ENCODE results near the gene GRHL1.

The GRHL1 gene

GRCh38 chr2:9984871-9985480 is 33.5 kb downstream of the GRHL1 start:
- CTCF ChIA-PET: interaction anchor here (0.6 to 8.4 kb wide), 49 partner anchors 9 to 450 kb away, joined by 3 to 67 read pairs (median 4); partner anchors contain the start of gene TAF1B
- POLR2A ChIA-PET: interaction anchor here (0.6 to 1.6 kb wide), 3 partner anchors 9 to 63 kb away, joined by 3 to 4 read pairs (median 3); no protein-coding TSS in a partner anchor
- H3K4me3 ChIP-seq (ENCODE audit: low read depth, low read length): no peak overlapping the region
- TF ChIP-seq CTCF (IDR thresholded peaks at IDR 0.05; ENCODE audit: insufficient read depth, low read length, missing control alignments): no peak
- DNase-seq (ENCODE audit: low read depth, low spot score): peak; percentile 65

GRCh38 chr2:9985531-9986328 is 34.2 kb downstream of the GRHL1 start:
- ChIA-PET CTCF (interaction anchor here (0.6 to 8.4 kb wide), 16 partner anchors 9 to 423 kb away, joined by 3 to 67 read pairs (median 6); no protein-coding TSS in a partner anchor), POLR2A (no interaction called here)
- TF ChIP-seq CTCF (IDR thresholded peaks at IDR 0.05; ENCODE audit: insufficient read depth, low read length, missing control alignments): no peak
- no peak for DNase-seq (ENCODE audit: low read depth, low spot score)
- no peak overlapping the region for H3K4me3 ChIP-seq (ENCODE audit: low read depth, low read length)

- ChIA-PET CTCF (interaction anchor here (1.9 to 8.4 kb wide), 2 partner anchors 175 to 189 kb away, joined by 4 to 61 read pairs; no protein-coding TSS in a partner anchor), POLR2A (no interaction called here)
- DNase-seq (ENCODE audit: low read depth, low spot score): no peak
- no peak overlapping the region for H3K4me3 ChIP-seq (ENCODE audit: low read depth, low read length)
- no peak for TF ChIP-seq CTCF (IDR thresholded peaks at IDR 0.05; ENCODE audit: insufficient read depth, low read length, missing control alignments)
Observed at GRCh38 chr2:9988320-9988719, 36.8 kb downstream of the GRHL1 start.

GRCh38 chr2:9990736-9991135 is 39.2 kb downstream of the GRHL1 start:
- no peak overlapping the region for H3K4me3 ChIP-seq (ENCODE audit: low read depth, low read length)
- no peak for TF ChIP-seq CTCF (IDR thresholded peaks at IDR 0.05; ENCODE audit: insufficient read depth, low read length, missing control alignments)
- ChIA-PET POLR2A (no interaction called here), CTCF (interaction anchor here (1.2 to 5.2 kb wide), 4 partner anchors 177 to 221 kb away, joined by 3 to 36 read pairs (median 6); no protein-coding TSS in a partner anchor)
- no peak for DNase-seq (ENCODE audit: low read depth, low spot score)

GRCh38 chr2:9991221-9991620 is 39.7 kb downstream of the GRHL1 start:
- no peak for DNase-seq (ENCODE audit: low read depth, low spot score)
- TF ChIP-seq CTCF (IDR thresholded peaks at IDR 0.05; ENCODE audit: insufficient read depth, low read length, missing control alignments): no peak
- H3K4me3 ChIP-seq (ENCODE audit: low read depth, low read length): no peak overlapping the region
- ChIA-PET CTCF (interaction anchor here (5.2 kb wide), 1 partner anchor 177 kb away, joined by 36 read pairs; no protein-coding TSS in a partner anchor), POLR2A (no interaction called here)

- no peak for DNase-seq (ENCODE audit: low read depth, low spot score)
- TF ChIP-seq CTCF (IDR thresholded peaks at IDR 0.05; ENCODE audit: insufficient read depth, low read length, missing control alignments): no peak
- CTCF ChIA-PET: interaction anchor here (1.2 to 6.6 kb wide), 4 partner anchors 9 to 192 kb away, joined by 3 to 56 read pairs (median 24); no protein-coding TSS in a partner anchor
- H3K4me3 ChIP-seq (ENCODE audit: low read depth, low read length): no peak overlapping the region
- POLR2A ChIA-PET: no interaction called here
Observed at GRCh38 chr2:9991829-9992273, 40.4 kb downstream of the GRHL1 start.
